T follicular helper cell (primary cell): ENCODE results near the gene CLCN4.

Experiments
- DNase-seq: peaks from one replicate; pipeline ENCODE4 v3.0.0-alpha.2; 2020; ENCODE audit warnings: low read depth

CLCN4 gene

GRCh38 chrX:10197279-10198210 lies 40.8 kb downstream of the CLCN4 start:
- DNase-seq: no peak

- DNase-seq: no peak
These were observed 41.5 kb downstream of the CLCN4 start for GRCh38 chrX:10198254-10198653.

DNA sequence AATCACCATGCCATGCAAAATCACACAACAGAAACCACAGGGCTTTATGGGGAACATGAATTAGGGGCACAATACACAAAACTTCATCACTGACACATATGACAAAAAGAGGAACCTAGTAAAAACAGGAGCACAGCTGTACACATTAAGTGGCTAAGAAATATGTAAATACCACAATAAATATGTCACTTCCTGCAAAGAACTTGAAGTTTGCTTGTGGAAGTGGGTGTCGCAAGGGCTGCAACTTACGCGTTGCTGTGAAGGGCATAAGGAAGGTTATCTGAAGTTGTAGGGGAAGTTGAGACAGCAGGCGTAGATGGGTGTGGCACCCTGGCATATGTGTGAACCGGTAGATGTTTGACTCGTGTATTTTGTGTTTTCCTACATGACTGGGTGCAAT lies 42.4 kb downstream of the CLCN4 start:
- DNase-seq: no peak

DNA sequence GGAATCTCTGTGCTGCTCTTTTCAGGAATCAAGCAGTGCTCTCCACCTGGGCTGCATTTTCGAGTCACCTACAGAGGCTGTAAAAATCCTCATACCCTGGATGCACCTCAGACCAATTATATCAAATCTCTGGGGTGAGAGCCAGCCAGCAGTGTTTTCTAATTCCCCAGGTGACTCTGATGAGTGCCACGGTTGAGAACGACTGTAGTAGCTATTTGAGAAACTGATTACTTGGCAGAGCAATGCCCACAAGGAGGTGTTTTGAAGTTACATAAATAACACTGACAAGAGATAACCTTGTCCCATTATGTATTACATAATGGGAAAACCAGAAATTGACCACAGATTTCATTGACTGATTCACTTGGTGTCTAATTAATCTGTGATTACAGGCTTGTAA lies 46.8 kb downstream of the CLCN4 start:
- DNase-seq: no peak

DNA sequence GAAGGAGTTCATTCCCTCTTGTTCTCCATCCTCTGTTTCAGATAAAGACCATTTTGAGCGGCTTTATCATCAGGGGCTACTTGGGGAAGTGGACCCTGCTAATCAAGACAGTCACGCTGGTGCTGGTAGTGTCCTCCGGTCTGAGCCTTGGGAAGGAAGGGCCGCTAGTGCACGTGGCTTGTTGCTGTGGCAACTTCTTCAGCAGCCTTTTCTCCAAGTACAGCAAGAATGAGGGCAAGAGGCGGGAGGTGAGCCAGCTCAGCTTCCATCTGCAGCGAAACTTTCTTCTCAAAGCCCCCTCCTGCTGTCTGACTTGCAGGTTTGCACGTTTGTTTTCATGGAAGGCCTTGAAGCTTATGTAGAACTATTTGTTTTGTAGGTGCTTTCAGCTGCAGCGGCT lies 49.5 kb downstream of the CLCN4 start:
- no peak for DNase-seq

GRCh38 chrX:10208281-10208856 lies 51.6 kb downstream of the CLCN4 start:
- DNase-seq: no peak

- no peak for DNase-seq
These were observed 52.2 kb downstream of the CLCN4 start for GRCh38 chrX:10208953-10209352.

GRCh38 chrX:10212395-10212794 lies 55.6 kb downstream of the CLCN4 start:
- no peak for DNase-seq

GRCh38 chrX:10213716-10214115 lies 56.9 kb downstream of the CLCN4 start:
- no peak for DNase-seq

DNA sequence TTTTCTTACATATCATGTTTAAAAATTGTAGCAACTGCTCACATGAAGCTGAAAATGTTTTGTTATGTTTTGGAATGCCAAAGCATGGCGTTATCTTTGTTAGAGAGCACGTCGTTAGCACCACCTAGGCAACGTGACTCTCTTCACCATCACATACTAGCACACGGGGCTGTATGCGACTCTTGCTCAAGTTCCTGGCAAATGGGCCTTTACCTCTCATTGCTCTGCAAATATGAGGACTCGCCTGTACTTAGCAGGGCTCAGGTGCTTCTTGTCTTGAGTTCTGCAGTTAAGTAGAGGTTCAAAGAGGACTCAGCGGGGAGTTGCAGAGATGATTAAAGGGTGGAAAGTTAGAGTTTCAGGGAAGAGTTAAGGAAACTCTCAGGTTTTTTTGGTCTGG lies 59.4 kb downstream of the CLCN4 start:
- no peak for DNase-seq

DNA sequence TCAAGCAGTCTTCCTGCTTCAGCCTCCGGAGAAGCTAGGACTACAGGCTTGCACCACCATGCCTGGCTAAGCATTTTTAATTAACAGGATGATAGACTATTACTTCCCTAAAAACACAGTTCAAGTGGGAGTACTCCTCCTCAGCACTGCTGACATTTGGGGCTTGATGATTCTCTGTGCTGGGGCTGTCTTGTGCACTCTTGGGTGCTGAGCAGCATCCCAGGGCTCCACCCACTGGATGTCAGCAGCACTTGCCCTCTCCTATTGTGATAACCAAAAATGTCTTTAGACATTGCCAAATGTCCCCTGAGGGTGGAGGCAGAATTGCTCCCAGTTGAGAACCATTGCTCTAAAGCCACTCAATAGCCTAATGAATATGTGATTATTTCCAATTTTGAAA lies 60.4 kb downstream of the CLCN4 start:
- DNase-seq: no peak

- no peak for DNase-seq
These were observed 64.9 kb downstream of the CLCN4 start for GRCh38 chrX:10221651-10222050.

GRCh38 chrX:10223276-10223675 lies 66.5 kb downstream of the CLCN4 start:
- DNase-seq: no peak

- no peak for DNase-seq
These were observed 67.0 kb downstream of the CLCN4 start for GRCh38 chrX:10223781-10224180.

GRCh38 chrX:10230222-10230621 lies 73.4 kb downstream of the CLCN4 start:
- no peak for DNase-seq

- DNase-seq: no peak
These were observed 74.7 kb downstream of the CLCN4 start for GRCh38 chrX:10231461-10231860.

DNA sequence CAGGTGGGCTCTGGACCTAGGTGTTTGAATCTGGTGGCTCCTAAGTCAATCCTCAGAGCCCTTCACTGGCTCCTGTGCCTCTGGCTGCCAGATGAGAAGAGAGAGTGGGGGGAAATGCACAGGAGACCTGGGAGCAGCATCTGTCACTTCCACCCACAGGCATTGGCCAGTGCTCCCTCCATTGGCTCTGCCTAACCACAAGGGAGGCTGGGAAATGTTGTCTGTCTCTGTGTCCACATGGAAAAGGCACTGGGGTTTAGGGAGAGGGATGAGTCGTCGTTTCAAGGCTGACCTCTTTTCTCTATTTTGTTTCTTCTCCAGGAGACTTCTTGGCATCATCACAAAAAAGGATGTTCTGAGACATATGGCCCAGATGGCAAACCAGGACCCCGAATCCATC lies 76.4 kb downstream of the CLCN4 start:
- DNase-seq: no peak

GRCh38 chrX:10233696-10234095 lies 76.9 kb downstream of the CLCN4 start:
- DNase-seq: no peak

DNA sequence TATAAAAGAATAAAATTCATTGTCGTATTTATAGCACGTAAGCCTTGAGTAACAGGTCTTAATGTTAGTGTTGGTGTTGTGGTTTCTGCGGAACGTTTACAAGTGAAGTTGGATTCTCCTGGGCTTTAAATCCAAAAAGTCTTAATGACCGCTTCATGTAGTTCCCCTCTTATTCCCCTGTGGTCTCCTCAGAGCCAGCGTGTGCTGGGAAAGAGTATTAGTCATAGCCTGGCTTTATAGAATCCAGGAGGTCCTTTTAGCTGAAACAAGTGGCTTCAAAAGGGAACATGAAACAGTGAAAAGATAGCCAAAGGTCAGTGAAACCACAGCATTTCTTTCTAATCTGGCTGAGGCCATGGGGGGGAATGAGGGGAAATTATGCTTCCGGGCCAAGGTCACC lies 79.1 kb downstream of the CLCN4 start:
- DNase-seq: no peak

DNA sequence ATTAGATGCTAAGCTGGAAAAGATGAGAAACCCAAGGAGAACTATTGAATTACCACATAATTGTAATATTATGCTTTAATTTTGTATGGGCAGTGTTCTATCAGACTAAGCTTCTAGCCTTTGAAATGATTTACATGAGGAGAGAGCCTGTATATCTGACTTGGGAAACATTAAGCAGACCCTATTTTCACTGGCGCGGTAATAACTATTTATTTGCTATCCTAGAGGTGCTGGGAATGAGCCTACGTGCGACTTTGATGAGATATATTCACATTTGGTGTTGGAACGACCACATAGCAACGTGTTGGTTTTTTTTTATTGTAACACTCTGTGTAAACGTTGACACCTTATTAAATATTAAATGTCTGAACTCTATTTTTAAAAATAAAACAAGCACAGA lies 80.5 kb downstream of the CLCN4 start:
- no peak for DNase-seq

DNA sequence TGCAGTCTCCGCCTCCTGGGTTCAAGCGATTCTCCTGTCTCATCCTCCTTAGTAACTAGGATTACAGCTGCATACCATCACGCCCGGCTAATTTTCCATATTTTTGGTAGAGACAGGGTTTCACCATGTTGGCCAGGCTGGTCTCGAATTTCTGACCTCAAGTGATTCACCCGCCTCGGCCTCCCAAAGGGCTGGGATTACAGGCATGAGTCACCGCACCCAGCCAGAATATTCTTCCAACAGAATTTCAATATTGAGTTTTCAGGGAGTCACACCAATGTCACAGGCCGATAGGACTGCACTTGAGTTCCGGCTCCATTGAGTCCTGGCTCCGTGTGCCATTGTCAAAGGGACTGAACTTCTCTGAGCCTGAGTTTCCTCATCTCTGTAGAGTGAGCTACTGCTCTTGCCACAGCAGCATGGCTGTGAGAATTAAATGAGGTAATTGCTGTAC lies 82.9 kb downstream of the CLCN4 start:
- no peak for DNase-seq

GRCh38 chrX:10240918-10241317 lies 84.1 kb downstream of the CLCN4 start:
- DNase-seq: no peak

- DNase-seq: no peak
These were observed 85.3 kb downstream of the CLCN4 start for GRCh38 chrX:10242026-10242425.

GRCh38 chrX:10243106-10243505 lies 86.3 kb downstream of the CLCN4 start:
- no peak for DNase-seq
